ENCODE results near the gene GLI3.

The GLI3 gene

DNA sequence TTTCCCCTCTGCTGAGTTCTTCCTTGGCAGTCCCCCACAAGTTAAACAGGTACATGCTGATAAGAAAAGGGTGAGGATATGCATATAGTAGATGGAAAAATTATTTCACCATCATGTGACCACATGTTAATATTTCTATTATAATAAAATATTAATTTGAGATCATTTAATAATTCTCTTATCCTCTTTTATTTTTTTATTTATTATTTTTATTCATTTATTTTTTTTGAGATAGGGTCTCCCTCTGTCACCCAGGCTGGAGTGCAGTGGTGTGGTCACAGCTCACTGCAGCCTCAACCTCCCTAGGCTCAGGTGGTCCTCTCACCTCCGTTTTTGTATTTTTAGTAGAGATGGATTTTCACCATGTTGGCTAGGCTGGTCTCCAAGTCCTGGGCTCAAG lies 11.6 kb upstream of the GLI3 start:
- ChIA-PET POLR2A (no interaction called here), CTCF (no interaction called here)
- TF ChIP-seq, protein P1, sequence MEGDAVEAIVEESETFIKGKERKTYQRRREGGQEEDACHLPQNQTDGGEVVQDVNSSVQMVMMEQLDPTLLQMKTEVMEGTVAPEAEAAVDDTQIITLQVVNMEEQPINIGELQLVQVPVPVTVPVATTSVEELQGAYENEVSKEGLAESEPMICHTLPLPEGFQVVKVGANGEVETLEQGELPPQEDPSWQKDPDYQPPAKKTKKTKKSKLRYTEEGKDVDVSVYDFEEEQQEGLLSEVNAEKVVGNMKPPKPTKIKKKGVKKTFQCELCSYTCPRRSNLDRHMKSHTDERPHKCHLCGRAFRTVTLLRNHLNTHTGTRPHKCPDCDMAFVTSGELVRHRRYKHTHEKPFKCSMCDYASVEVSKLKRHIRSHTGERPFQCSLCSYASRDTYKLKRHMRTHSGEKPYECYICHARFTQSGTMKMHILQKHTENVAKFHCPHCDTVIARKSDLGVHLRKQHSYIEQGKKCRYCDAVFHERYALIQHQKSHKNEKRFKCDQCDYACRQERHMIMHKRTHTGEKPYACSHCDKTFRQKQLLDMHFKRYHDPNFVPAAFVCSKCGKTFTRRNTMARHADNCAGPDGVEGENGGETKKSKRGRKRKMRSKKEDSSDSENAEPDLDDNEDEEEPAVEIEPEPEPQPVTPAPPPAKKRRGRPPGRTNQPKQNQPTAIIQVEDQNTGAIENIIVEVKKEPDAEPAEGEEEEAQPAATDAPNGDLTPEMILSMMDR (IDR thresholded peaks at IDR 0.05; ENCODE audit: control extremely low read depth, extremely low read depth, low read depth, missing control alignments), result no peak

DNA sequence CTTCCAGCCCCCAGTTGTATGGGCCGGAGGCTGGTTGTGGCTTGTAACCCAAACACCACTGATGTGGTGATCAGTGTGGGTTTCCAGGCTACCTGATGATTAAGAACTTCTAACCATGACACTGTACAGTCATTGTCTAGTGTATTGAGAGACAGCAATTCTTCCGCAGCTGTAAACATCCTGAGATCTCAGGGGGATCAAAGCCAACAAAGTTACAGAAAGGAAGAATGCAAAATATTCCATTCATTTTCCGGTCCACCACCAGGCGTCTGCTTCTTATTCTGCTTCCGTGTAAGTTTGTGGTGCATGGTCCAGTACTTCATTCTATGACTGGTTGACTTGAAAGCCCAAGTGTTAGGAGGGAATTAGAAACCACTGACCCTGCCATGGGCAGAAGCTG lies 10.3 kb upstream of the GLI3 start:
- POLR2A ChIA-PET, result no interaction called here
- TF ChIP-seq, protein P1 (IDR thresholded peaks at IDR 0.05; ENCODE audit: control extremely low read depth, extremely low read depth, low read depth, missing control alignments), result no peak
- CTCF ChIA-PET, result no interaction called here
- DNase-seq (ENCODE audit: extremely low spot score), result no peak

More for the DNA sequence above, 11.6 kb upstream of the GLI3 start:
- no peak for DNase-seq (ENCODE audit: extremely low spot score)

DNA sequence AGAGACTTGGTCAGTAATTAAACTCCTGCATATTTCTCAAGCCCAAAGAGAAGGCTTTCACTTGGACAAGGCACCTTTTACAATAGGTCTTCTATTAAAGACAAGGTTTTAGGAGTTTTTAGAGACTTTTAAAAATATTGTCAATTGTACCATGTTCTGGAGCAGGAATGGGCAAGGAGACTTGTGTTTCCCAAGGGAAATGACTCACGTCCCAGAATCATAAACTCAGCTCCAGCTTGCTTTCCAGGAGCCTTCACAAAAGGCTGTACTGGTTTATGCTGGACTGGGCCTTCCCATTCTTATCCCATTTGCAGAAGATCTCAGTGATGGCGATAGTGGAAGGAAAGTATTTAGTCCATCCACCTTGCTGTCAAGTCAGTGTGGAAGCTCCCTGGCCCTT lies 7.8 kb upstream of the GLI3 start:
- CTCF ChIA-PET, result interaction anchor here (1.0 kb wide), 1 partner anchor 10 kb away, joined by 3 read pairs; no protein-coding TSS in a partner anchor
- POLR2A ChIA-PET, result no interaction called here
- no peak for DNase-seq (ENCODE audit: extremely low spot score)
- TF ChIP-seq, protein P1 (IDR thresholded peaks at IDR 0.05; ENCODE audit: control extremely low read depth, extremely low read depth, low read depth, missing control alignments), result no peak

DNA sequence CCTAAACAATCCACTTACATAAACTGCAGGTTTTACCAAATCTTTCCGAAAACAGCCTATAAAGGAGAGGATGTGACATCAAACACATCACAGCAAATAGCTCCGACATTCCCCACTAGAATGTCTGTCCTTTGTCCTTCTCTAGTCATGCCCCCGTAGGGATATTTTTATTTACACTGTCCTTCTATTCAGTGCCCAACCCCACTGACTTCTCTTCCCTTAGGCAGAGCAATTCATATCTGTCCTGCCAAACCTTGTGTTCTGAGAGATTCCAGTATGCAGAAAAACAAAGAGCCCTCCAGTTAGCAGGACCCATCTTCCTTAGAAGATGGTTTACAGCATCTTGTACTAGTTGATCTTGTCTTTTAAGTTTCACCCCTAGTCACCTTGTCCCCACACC lies 5.4 kb upstream of the GLI3 start:
- TF ChIP-seq, protein P1 (IDR thresholded peaks at IDR 0.05; ENCODE audit: control extremely low read depth, extremely low read depth, low read depth, missing control alignments), result no peak
- DNase-seq (ENCODE audit: extremely low spot score), result no peak
- ChIA-PET CTCF (no interaction called here), POLR2A (no interaction called here)

DNA sequence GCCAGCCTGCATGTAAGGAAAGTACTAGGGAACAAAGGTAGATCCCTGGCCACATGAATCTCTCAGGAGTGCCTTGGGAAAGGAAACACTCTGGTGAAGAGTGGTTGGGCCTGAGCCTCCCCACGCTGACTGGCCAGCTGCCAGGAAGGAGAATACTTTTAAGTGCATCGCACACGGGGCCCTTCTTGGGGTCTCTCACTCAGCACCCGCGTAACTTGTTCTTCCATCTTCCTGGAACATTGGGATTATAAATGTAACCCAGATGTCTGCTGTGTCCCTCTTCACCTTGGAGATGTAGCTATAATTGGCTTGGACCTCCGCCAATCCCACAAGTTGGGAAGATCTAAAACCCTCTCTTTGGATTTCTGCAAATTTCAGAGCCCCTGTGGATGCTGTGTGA lies 4.4 kb upstream of the GLI3 start:
- POLR2A ChIA-PET, result no interaction called here
- DNase-seq (ENCODE audit: extremely low spot score), result no peak
- TF ChIP-seq, protein P1 (IDR thresholded peaks at IDR 0.05; ENCODE audit: control extremely low read depth, extremely low read depth, low read depth, missing control alignments), result no peak
- CTCF ChIA-PET, result no interaction called here

DNA sequence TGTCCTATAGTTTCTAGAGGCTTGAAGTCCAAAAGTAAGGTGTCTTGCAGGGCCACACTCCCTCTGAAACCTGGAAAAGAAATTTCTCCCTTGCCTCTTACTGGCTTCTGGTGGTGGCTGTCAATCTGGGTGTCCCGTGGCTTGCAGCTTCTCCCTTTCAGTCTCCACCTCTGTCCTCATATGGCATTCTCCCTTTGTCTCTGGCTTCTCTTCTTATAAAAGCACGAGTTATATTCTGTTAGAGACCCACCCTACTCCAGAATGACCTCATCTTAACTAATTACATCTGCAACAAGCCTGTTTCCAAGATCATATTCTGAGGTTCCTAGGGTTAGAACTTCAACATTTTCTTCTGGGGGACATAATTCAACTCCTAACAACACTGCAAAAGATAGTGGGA lies 3.4 kb upstream of the GLI3 start:
- CTCF ChIA-PET, result no interaction called here

More for the DNA sequence above, 3.4 kb upstream of the GLI3 start:
- no peak for DNase-seq (ENCODE audit: extremely low spot score)
- POLR2A ChIA-PET, result no interaction called here
- TF ChIP-seq, protein P1 (IDR thresholded peaks at IDR 0.05; ENCODE audit: control extremely low read depth, extremely low read depth, low read depth, missing control alignments), result no peak

Data from GM10248 (cell line).